ENCODE results near the gene AIP. TPM values are rescaled to one million over a fixed set of nuclear protein-coding genes. Genes with fewer than 3 reads are reported as not detected.

Gene AIP
- total RNA-seq, 1 donor, result 38.4 TPM

DNA sequence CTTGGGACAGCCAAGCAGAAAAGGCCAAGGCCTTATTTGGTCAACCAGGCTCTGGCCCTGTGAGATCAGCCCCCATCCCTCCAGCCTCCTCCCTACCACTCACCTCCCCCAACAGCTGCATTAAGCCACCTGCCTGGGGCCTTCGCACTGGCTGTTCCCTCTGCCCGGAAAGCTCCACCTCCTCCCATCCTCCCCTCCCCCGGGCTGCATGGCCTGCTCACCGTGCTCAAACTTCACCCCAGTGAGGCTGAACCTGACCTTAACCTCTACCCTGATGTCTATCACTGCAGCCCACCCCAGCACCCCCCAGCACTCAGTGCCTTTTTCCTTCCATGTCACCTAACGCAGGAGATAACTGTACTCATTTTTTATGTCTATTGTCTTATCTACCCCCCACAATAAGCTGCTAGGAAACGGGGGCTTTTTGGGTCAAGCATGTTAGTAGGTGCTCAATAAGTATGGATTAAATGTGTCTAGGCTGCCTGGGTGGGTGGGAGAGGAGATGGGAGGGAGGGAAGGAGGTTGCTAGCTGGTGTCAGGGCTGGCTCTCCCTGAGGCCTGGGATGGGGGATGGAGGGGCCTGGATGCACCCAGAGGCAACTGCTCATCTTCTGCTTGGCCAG, 46.3 kb upstream of the AIP start:
- TF ChIP-seq, protein P1, sequence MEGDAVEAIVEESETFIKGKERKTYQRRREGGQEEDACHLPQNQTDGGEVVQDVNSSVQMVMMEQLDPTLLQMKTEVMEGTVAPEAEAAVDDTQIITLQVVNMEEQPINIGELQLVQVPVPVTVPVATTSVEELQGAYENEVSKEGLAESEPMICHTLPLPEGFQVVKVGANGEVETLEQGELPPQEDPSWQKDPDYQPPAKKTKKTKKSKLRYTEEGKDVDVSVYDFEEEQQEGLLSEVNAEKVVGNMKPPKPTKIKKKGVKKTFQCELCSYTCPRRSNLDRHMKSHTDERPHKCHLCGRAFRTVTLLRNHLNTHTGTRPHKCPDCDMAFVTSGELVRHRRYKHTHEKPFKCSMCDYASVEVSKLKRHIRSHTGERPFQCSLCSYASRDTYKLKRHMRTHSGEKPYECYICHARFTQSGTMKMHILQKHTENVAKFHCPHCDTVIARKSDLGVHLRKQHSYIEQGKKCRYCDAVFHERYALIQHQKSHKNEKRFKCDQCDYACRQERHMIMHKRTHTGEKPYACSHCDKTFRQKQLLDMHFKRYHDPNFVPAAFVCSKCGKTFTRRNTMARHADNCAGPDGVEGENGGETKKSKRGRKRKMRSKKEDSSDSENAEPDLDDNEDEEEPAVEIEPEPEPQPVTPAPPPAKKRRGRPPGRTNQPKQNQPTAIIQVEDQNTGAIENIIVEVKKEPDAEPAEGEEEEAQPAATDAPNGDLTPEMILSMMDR (IDR thresholded peaks at IDR 0.05; ENCODE audit: insufficient read depth, low read length), result no peak
- no peak for DNase-seq (ENCODE audit: low read depth)
- no peak overlapping the region for H3K4me3 ChIP-seq (ENCODE audit: low read depth, low read length)

GRCh38 chr11:67437082-67437808, 45.6 kb upstream of the AIP start, which contains the start of gene PTPRCAP:
Gene PTPRCAP, minus strand, starts transcription at chr11:67437682. Its CDS starts 63 bp downstream, at chr11:67437619.
- TF ChIP-seq, protein P1 (IDR thresholded peaks at IDR 0.05; ENCODE audit: insufficient read depth, low read length), result no peak
- H3K4me3 ChIP-seq (ENCODE audit: low read depth, low read length), result no peak within 1 kb of the TSS
- DNase-seq (ENCODE audit: low read depth), result no peak

- no peak for DNase-seq (ENCODE audit: low read depth)
- TF ChIP-seq, protein P1 (IDR thresholded peaks at IDR 0.05; ENCODE audit: insufficient read depth, low read length), result no peak
Observed at GRCh38 chr11:67437809-67438157, 45.0 kb upstream of the AIP start.

GRCh38 chr11:67438158-67438902, 44.5 kb upstream of the AIP start:
- TF ChIP-seq, protein P1 (IDR thresholded peaks at IDR 0.05; ENCODE audit: insufficient read depth, low read length), result no peak
- DNase-seq (ENCODE audit: low read depth), result no peak

More at GRCh38 chr11:67437809-67438157, 45.0 kb upstream of the AIP start:
- no peak overlapping the region for H3K4me3 ChIP-seq (ENCODE audit: low read depth, low read length)

GRCh38 chr11:67439321-67440228, 43.3 kb upstream of the AIP start:
- no peak for DNase-seq (ENCODE audit: low read depth)
- H3K4me3 ChIP-seq (ENCODE audit: low read depth, low read length), result no peak overlapping the region
- TF ChIP-seq, protein P1 (IDR thresholded peaks at IDR 0.05; ENCODE audit: insufficient read depth, low read length), result peak; percentile 15

More at GRCh38 chr11:67438158-67438902, 44.5 kb upstream of the AIP start:
- H3K4me3 ChIP-seq (ENCODE audit: low read depth, low read length), result no peak overlapping the region

Data from fibroblast of the aortic adventitia (primary cell).